Retinal pigment epithelial cell (primary cell): ENCODE measurements around the gene PHKA2.

Experiments used
- DNase-seq: peaks from one replicate; pipeline ENCODE4 v3.0.0-alpha.2; 2010; ENCODE audit warnings: low read depth
- H3K4me3 ChIP-seq: 2 replicates; pipeline ENCODE4 v1.5.1; 2011; ENCODE audit warnings: mild to moderate bottlenecking, low read length, control low read depth, moderate library complexity
- TF ChIP-seq, protein P1 (sequence below): conservative IDR thresholded peaks from 2 replicates; pipeline ENCODE4 v1.5.1; 2011; ENCODE audit warnings: low read depth, low read length, control low read depth, inconsistent platforms

PHKA2 gene

DNA sequence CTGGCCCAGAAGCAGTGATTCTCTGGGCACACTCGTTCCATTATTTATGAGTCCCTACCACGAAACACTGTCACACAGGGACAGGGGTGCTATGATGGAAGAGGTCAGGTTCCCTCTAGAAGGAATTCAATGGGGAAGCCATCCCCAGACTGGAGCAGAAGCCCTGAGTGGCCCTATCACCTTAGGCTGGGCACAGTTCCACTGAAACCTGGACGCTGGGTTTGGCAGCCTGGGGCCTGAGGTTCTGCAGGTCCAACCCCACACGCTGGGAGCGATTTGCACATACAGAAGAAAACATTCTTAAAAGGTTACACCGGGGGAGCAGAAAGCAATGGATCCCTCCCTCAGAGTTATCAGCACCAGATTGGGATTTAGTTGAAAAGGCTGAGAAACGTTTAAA lies 63.3 kb downstream of the PHKA2 start:
- TF ChIP-seq, protein P1, sequence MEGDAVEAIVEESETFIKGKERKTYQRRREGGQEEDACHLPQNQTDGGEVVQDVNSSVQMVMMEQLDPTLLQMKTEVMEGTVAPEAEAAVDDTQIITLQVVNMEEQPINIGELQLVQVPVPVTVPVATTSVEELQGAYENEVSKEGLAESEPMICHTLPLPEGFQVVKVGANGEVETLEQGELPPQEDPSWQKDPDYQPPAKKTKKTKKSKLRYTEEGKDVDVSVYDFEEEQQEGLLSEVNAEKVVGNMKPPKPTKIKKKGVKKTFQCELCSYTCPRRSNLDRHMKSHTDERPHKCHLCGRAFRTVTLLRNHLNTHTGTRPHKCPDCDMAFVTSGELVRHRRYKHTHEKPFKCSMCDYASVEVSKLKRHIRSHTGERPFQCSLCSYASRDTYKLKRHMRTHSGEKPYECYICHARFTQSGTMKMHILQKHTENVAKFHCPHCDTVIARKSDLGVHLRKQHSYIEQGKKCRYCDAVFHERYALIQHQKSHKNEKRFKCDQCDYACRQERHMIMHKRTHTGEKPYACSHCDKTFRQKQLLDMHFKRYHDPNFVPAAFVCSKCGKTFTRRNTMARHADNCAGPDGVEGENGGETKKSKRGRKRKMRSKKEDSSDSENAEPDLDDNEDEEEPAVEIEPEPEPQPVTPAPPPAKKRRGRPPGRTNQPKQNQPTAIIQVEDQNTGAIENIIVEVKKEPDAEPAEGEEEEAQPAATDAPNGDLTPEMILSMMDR = no peak
- DNase-seq = no peak
- no peak overlapping the region for H3K4me3 ChIP-seq

DNA sequence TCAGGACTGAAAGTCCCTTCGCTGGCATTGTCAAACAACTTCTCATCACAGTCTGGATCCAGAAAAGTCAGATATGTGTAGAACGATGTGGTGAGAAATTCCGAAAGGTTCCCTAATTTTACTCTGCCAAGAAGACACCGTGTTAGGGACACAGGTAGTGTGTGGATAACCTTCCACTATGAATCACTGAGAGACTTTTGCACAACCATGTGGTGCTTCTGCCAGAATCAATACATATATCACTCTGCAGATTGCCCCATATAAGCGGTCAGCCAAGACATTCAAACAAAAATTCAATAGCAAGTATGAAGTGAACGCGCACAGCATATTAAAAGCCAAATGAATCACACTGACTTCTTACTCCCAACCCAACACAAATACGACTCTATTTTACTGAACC lies 63.8 kb downstream of the PHKA2 start:
- no peak for DNase-seq
- no peak overlapping the region for H3K4me3 ChIP-seq
- TF ChIP-seq, protein P1 = no peak

DNA sequence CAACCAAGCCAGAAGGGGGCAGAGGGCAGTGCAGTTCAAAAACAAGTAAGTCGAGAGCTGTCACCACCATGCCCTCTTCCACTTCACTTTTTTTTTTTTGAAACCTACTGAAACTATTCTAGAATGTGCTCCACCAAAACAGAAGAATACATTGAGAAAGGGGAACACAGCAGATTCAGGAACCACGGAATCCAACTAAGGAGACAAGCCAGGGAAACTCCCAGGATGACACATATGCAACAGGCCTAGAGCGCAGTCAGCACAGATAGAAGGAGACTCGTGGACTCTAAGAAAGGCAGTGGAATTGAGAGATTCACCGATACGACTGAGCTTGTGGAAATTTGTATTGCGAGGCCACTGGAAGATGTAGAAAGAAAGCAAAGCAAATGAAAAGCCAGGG lies 66.1 kb downstream of the PHKA2 start:
- no peak for DNase-seq
- no peak overlapping the region for H3K4me3 ChIP-seq
- TF ChIP-seq, protein P1 = no peak

DNA sequence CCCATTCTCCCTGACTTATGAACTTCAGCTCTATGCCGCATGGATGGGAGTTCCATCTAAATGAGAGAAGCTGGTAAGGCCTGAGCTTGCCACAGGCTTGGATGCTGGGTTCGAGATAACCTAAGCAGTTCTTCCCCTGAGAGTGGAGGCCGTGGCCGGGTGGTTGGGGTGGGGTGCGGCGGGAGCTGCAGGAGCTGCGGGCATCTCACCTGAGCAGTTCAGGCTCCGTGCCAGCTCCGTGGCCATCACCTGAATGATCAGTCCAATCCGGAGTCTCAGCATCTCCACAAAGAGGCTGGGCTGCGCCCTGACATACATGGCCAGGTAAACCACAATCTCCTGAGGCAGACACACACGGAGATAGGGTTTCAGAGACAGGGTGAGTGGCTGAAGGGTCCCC lies 77.6 kb downstream of the PHKA2 start:
- TF ChIP-seq, protein P1 = no peak
- no peak for DNase-seq
- H3K4me3 ChIP-seq = no peak overlapping the region

DNA sequence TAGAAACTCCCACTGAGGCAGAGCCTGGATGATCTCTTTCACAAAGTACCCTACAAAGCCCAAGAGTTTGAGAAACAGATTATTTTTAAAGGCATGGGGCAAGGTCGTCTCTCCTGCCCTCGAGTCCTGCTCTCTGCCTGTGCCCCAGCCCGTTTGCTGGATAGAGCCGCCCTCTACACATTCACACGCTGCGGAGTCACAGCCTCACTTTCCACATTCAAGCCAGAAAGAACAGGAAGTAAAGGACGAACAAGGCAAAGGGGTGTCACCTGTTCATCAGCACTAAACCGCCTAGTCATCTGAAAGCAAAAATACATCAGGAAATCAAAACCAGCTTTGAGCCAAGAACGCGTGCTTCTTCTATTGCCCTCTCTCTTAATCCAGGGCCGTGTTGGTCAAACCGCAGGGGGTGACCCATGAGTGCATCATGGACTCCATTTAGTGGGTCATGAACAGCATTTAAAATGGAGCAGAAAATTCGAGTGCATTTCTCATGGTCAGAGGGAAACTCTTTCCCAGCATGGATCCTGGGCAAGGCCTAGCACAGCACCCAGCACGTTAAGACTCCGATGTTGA lies 83.4 kb downstream of the PHKA2 start:
- TF ChIP-seq, protein P1 = no peak
- H3K4me3 ChIP-seq = no peak overlapping the region
- DNase-seq = no peak

DNA sequence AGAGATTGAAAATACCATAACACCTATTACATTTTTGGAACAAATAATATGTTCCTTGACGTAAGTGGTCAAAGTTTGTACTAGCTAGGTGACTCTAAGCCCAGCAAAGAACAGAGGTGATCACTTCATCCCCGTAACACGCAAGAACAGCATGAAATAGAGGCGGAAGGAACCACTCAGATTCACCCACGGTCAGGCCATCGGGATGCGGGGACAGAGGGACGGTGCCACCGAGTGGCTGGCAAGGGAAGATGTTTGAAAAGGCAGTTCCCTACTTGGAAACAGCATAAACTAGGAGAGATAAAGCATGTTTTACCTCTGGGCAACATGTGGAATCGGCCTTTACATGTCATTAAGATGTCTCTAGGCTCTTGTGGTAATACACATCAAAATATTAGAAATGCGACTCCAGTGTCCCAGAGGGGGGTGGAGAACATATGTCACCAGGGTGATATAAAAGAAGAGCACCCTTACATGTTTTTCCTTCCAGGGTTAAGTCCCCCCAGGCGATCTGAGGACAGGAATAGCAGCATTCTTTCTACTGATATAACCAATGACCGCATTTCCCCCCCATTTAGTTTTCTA lies 84.0 kb downstream of the PHKA2 start:
- H3K4me3 ChIP-seq = no peak overlapping the region
- DNase-seq = no peak
- TF ChIP-seq, protein P1 = peak; percentile 36

DNA sequence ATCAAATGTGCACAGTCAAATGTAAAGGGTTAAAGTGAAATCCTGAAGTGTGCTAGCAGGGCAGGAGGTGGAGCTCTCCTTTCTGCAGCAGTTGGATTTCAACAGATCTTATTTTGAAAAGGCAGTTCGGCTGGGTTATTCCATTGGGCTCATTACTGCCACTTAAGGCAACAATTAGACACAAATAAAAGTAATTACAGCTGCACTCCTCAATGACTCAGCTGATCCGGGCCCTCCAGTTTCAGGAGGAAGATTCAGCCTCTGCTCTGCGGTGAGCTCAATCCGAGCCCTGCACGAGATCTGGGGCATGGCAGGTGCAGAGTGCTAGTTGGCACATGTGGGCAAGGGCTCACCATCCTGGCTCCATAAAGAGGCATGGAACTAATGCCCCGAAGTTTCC lies 85.4 kb downstream of the PHKA2 start:
- TF ChIP-seq, protein P1 = no peak
- DNase-seq = no peak
- no peak overlapping the region for H3K4me3 ChIP-seq
